GM12873 (cell line): ENCODE measurements around the gene B4GALT1.

Source experiments
- CTCF ChIP-seq: IDR thresholded peaks from 2 replicates; pipeline ENCODE4 v1.5.1; 2012; ENCODE audit warnings: low read depth, mild to moderate bottlenecking, moderate library complexity, low read length, control low read depth; ENCODE audit not compliant: insufficient read depth; ENCODE audit errors: missing control alignments

B4GALT1 gene

GRCh38 chr9:33128570-33128969 lies 38.6 kb downstream of the B4GALT1 start:
- TF ChIP-seq CTCF: no peak

- no peak for TF ChIP-seq CTCF
These were observed 39.3 kb downstream of the B4GALT1 start for GRCh38 chr9:33127881-33128280.

GRCh38 chr9:33125871-33126823 lies 41.0 kb downstream of the B4GALT1 start:
- TF ChIP-seq CTCF: no peak

- no peak for TF ChIP-seq CTCF
These were observed 41.7 kb downstream of the B4GALT1 start for GRCh38 chr9:33125461-33125860.

- TF ChIP-seq CTCF: peak; percentile 15
These were observed 42.3 kb downstream of the B4GALT1 start for GRCh38 chr9:33124751-33125381.

- TF ChIP-seq CTCF: no peak
These were observed 43.1 kb downstream of the B4GALT1 start for GRCh38 chr9:33124046-33124445.

GRCh38 chr9:33123407-33124031 lies 43.6 kb downstream of the B4GALT1 start:
- TF ChIP-seq CTCF: no peak
